GM18505 (cell line): ENCODE data around the gene MYLK.

ENCODE experiments used
- ATAC-seq: cut with Tn5 transposase; IDR thresholded peaks from one replicate; pipeline ENCODE4 v1.9.1; 2021; ENCODE audit not compliant: unreplicated experiment
- POLR2A ChIP-seq: IDR thresholded peaks from 4 replicates; pipeline ENCODE4 v1.6.1; 2011; ENCODE audit warnings: borderline replicate concordance; ENCODE audit not compliant: insufficient read depth, insufficient read length; ENCODE audit errors: extremely low read depth

MYLK gene

GRCh38 chr3:123819949-123820348 is 64.2 kb downstream of the MYLK start:
- TF ChIP-seq POLR2A = no peak
- no peak for ATAC-seq

GRCh38 chr3:123818921-123819429 is 65.2 kb downstream of the MYLK start:
- ATAC-seq = no peak
- TF ChIP-seq POLR2A = no peak

GRCh38 chr3:123818324-123818920 is 65.7 kb downstream of the MYLK start:
- TF ChIP-seq POLR2A = no peak
- ATAC-seq = no peak

- TF ChIP-seq POLR2A = no peak
- no peak for ATAC-seq
Observed at GRCh38 chr3:123817413-123817812, 66.7 kb downstream of the MYLK start.

- ATAC-seq = no peak
- no peak for TF ChIP-seq POLR2A
Observed at GRCh38 chr3:123816673-123817207, 67.4 kb downstream of the MYLK start.

- ATAC-seq = no peak
Observed at GRCh38 chr3:123815981-123816380, 68.2 kb downstream of the MYLK start.

GRCh38 chr3:123813876-123814275 is 70.3 kb downstream of the MYLK start:
- ATAC-seq = no peak
- TF ChIP-seq POLR2A = no peak

More at GRCh38 chr3:123815981-123816380, 68.2 kb downstream of the MYLK start:
- TF ChIP-seq POLR2A = no peak

- TF ChIP-seq POLR2A = no peak
- ATAC-seq = no peak
Observed at GRCh38 chr3:123809597-123809996, 74.5 kb downstream of the MYLK start.

- no peak for ATAC-seq
- no peak for TF ChIP-seq POLR2A
Observed at GRCh38 chr3:123808812-123809211, 75.3 kb downstream of the MYLK start.

- ATAC-seq = no peak
- no peak for TF ChIP-seq POLR2A
Observed at GRCh38 chr3:123807820-123808219, 76.3 kb downstream of the MYLK start.

GRCh38 chr3:123805504-123805903 is 78.6 kb downstream of the MYLK start:
- TF ChIP-seq POLR2A = no peak
- no peak for ATAC-seq

- no peak for TF ChIP-seq POLR2A
- ATAC-seq = no peak
Observed at GRCh38 chr3:123805101-123805500, 79.0 kb downstream of the MYLK start.

GRCh38 chr3:123804676-123805075 is 79.5 kb downstream of the MYLK start:
- TF ChIP-seq POLR2A = no peak
- no peak for ATAC-seq

- no peak for ATAC-seq
- no peak for TF ChIP-seq POLR2A
Observed at GRCh38 chr3:123803521-123803920, 80.6 kb downstream of the MYLK start.

GRCh38 chr3:123802007-123802625 is 82.0 kb downstream of the MYLK start:
- TF ChIP-seq POLR2A = no peak
- ATAC-seq = no peak

GRCh38 chr3:123801474-123801873 is 82.7 kb downstream of the MYLK start:
- no peak for TF ChIP-seq POLR2A
- ATAC-seq = no peak
